CD14-positive monocyte (primary cell): ENCODE measurements around the gene CCDC93. TPM values are rescaled to one million over a fixed set of nuclear protein-coding genes. Genes with fewer than 3 reads are reported as not detected.

Experiments used
- DNase-seq, 3 donors: peaks; one replicate each; pipeline ENCODE4 v3.0.0-alpha.2; 2011 to 2022
- H2AFZ ChIP-seq: 2 replicates; pipeline ENCODE4 v1.6.0; 2012; ENCODE audit warnings: mild to moderate bottlenecking, low read depth, low read length, inconsistent platforms; ENCODE audit not compliant: insufficient read depth, poor library complexity, severe bottlenecking
- H3K27ac ChIP-seq, 2 donors: 1 replicate in 1 of 2; 2 replicates in 1 of 2; pipeline ENCODE4 v1.5.1; 2012 to 2013; ENCODE audit warnings: low read length in 2 of 2, control low read depth in 1 of 2, inconsistent platforms in 1 of 2, low read depth in 1 of 2, mild to moderate bottlenecking in 1 of 2
- H3K27me3 ChIP-seq, 2 donors: one replicate each; pipeline versions ENCODE4 v1.6.0 to v1.6.1; 2011 to 2013; ENCODE audit warnings: low read length in 2 of 2; ENCODE audit not compliant: control insufficient read depth in 2 of 2, insufficient read depth in 2 of 2
- H3K36me3 ChIP-seq, 2 donors: replicated peaks in 1 of 2; 1 replicate in 1 of 2; 2 replicates in 1 of 2; pipeline versions ENCODE4 v1.5.1 to v1.6.1; 2012 to 2013; ENCODE audit warnings: low read length in 2 of 2, control low read depth in 1 of 2, inconsistent platforms in 1 of 2, mild to moderate bottlenecking in 1 of 2; ENCODE audit not compliant: insufficient read depth in 2 of 2, control insufficient read depth in 1 of 2
- H3K4me1 ChIP-seq, 2 donors: 1 replicate in 1 of 2; 2 replicates in 1 of 2; pipeline versions ENCODE4 v1.5.1 to v1.6.1; 2012 to 2013; ENCODE audit warnings: low read length in 2 of 2, control low read depth in 1 of 2, inconsistent platforms in 1 of 2, mild to moderate bottlenecking in 1 of 2, moderate library complexity in 1 of 2; ENCODE audit not compliant: insufficient read depth in 2 of 2, control insufficient read depth in 1 of 2
- H3K4me2 ChIP-seq: replicated peaks from 2 replicates; pipeline ENCODE3; 2012; ENCODE audit warnings: low read length, moderate library complexity, mild to moderate bottlenecking; ENCODE audit not compliant: poor library complexity, severe bottlenecking; ENCODE audit errors: extremely low read depth
- H3K4me3 ChIP-seq, 3 experiments: fragments of 200-600 bp in 1 of 3; sonication (generic) in 1 of 3; replicated peaks in 1 of 3; 1 replicate in 2 of 3; 2 replicates in 1 of 3; pipeline ENCODE4 v1.5.1; 2011 to 2013; ENCODE audit warnings: low read length in 3 of 3, mild to moderate bottlenecking in 3 of 3, control low read depth in 2 of 3, low read depth in 2 of 3, inconsistent platforms in 1 of 3, moderate library complexity in 1 of 3
- H3K79me2 ChIP-seq: 2 replicates; pipeline ENCODE4 v1.6.0; 2012; ENCODE audit warnings: mild to moderate bottlenecking, control low read depth, inconsistent platforms, low read length, moderate library complexity; ENCODE audit not compliant: insufficient read depth
- H3K9ac ChIP-seq: 2 replicates; pipeline ENCODE4 v1.6.0; 2017; ENCODE audit warnings: low read length, mild to moderate bottlenecking; ENCODE audit not compliant: insufficient read depth, poor library complexity, severe bottlenecking
- H3K9me3 ChIP-seq, 2 donors: replicated peaks in 1 of 2; 1 replicate in 1 of 2; 2 replicates in 1 of 2; pipeline versions ENCODE4 v1.5.1 to v1.6.1; 2012 to 2013; ENCODE audit warnings: low read length in 2 of 2, control low read depth in 1 of 2; ENCODE audit not compliant: control insufficient read depth in 1 of 2, insufficient read depth in 1 of 2
- H4K20me1 ChIP-seq: 2 replicates; pipeline ENCODE4 v1.6.0; 2012; ENCODE audit warnings: mild to moderate bottlenecking, low read length, control low read depth, moderate library complexity; ENCODE audit not compliant: insufficient read depth
- H3K27ac Mint-ChIP-seq, 7 donors: one replicate each; pipeline ENCODE4 v1.8.0; 2020; ENCODE audit warnings: mild to moderate bottlenecking in 7 of 7, mixed read lengths in 7 of 7, moderate library complexity in 6 of 7, inconsistent platforms in 2 of 7
- H3K27me3 Mint-ChIP-seq, 3 donors: one replicate each; pipeline ENCODE4 v1.8.0; 2021 to 2022; ENCODE audit warnings: low read depth in 3 of 3, mild to moderate bottlenecking in 3 of 3, mixed read lengths in 3 of 3, moderate library complexity in 3 of 3, inconsistent platforms in 1 of 3
- H3K36me3 Mint-ChIP-seq, 2 donors: one replicate each; pipeline ENCODE4 v1.8.0; 2020; ENCODE audit warnings: mixed read lengths in 2 of 2, inconsistent platforms in 1 of 2, mild to moderate bottlenecking in 1 of 2
- H3K4me1 Mint-ChIP-seq: one replicate; pipeline ENCODE4 v1.8.0; 2020; ENCODE audit warnings: mild to moderate bottlenecking, mixed read lengths
- H3K4me3 Mint-ChIP-seq, 2 donors: one replicate each; pipeline ENCODE4 v1.8.0; 2020; ENCODE audit warnings: mild to moderate bottlenecking in 2 of 2, mixed read lengths in 2 of 2, moderate library complexity in 1 of 2
- H3K9me3 Mint-ChIP-seq, 7 donors: one replicate each; pipeline ENCODE4 v1.8.0; 2020 to 2022; ENCODE audit warnings: mixed read lengths in 7 of 7, mild to moderate bottlenecking in 6 of 7, moderate library complexity in 6 of 7, inconsistent platforms in 2 of 7
- WGBS: methylation state at CpG from one replicate; pipeline ENCODE4 v1.1.5; 2013; ENCODE audit warnings: missing lambda C conversion rate; ENCODE audit not compliant: insufficient coverage; 5-methylcytosine and 5-hydroxymethylcytosine counted together
- intact Hi-C, 2 donors: fragments of 100-400 bp; cut with micrococcal nuclease; formaldehyde crosslinking; loops; one replicate each; pipeline versions ENCODE4 v1.15.0 to v1.15.1; 2023
- polyA plus RNA-seq, 3 donors: library from polyadenylated mRNA; depleted of rRNA in 1 of 3; unstranded in 2 of 3; stranded (reverse) in 1 of 3; fragments of 300-500 nt in 2 of 3; fragments of >200 nt in 1 of 3; fragmentation: Illumina TruSeq in 2 of 3; gene quantifications; 1 replicate in 2 of 3; 2 replicates in 1 of 3; pipeline ENCODE4 v1.2.3, GENCODE V29; 2012 to 2021
- TF ChIP-seq, protein P1 (sequence below): fragments of 200-600 bp; IDR thresholded peaks from one replicate; pipeline ENCODE4 v1.8.0; 2022; ENCODE audit warnings: antibody characterized with exemption, mild to moderate bottlenecking

CCDC93 gene
- polyA plus RNA-seq, 3 donors: 2.5 to 20.7 (median 5.8) TPM

DNA sequence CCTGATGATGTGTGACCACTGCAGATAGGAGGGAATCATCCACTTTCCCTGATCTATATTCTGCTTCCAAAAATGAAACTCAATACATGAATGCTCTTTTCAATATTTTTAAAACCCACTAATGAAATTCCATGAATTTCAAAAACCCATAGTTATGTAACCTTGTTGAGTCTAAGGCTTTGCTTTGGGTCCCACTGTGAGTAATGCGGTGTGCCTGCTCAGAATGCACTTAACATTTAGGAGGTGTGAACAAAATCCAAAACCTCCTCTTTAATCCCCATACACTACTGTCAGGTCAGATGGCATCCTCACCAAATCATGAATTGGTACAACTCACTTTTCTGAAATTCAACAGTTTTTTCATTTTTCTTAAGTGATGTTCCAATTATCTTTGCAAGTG is 50.4 kb downstream of the CCDC93 start:
- intact Hi-C loops: no loop called here
- peaks cover 69 to 86% of the 10 kb centered on the region in 2 donors for H3K36me3 Mint-ChIP-seq

DNA sequence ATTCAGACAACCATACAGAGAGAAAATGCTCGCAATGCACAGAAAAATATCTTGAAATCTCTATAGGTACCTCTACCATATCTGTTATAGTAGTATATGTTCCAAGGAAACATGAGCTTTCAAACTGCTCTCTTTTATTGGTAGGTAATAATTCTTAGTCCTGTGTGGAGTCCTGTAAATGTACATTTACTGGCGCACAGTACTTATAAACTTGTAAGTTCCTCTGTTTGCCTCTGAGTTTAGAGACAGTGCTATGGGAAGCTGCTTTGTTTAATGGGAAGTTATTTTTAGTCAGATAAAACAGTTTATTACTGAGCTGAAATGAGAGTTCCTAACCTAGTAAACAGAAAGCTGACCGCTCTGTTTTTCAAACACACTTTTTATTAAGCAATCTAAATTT is 52.7 kb downstream of the CCDC93 start:
- Histone ChIP-seq H3K27ac (no peak overlapping the region), H3K9ac (no peak overlapping the region), H2AFZ (no peak overlapping the region), H4K20me1 (peaks cover 6% of the 10 kb centered on the region), H3K4me1 (peaks cover 5 to 7% of the 10 kb centered on the region in 2 donors), H3K27me3 (no peaks in the 10 kb centered on the region), H3K9me3 (no peaks in the 10 kb centered on the region), H3K79me2 (no peaks in the 10 kb centered on the region), H3K4me2 (no peak overlapping the region), H3K4me3 (no peak overlapping the region), H3K36me3 (peaks cover 79 to 99% of the 10 kb centered on the region in 2 donors)
- no peaks in the 10 kb centered on the region for H3K27me3 Mint-ChIP-seq
- H3K27ac Mint-ChIP-seq: peak overlapping the region in 1 of 7 donors; percentile 74
- peaks cover 72 to 86% of the 10 kb centered on the region in 2 donors for H3K36me3 Mint-ChIP-seq
- H3K4me1 Mint-ChIP-seq: peaks cover 11% of the 10 kb centered on the region
- no peaks in the 10 kb centered on the region for H3K9me3 Mint-ChIP-seq
- TF ChIP-seq, protein P1, sequence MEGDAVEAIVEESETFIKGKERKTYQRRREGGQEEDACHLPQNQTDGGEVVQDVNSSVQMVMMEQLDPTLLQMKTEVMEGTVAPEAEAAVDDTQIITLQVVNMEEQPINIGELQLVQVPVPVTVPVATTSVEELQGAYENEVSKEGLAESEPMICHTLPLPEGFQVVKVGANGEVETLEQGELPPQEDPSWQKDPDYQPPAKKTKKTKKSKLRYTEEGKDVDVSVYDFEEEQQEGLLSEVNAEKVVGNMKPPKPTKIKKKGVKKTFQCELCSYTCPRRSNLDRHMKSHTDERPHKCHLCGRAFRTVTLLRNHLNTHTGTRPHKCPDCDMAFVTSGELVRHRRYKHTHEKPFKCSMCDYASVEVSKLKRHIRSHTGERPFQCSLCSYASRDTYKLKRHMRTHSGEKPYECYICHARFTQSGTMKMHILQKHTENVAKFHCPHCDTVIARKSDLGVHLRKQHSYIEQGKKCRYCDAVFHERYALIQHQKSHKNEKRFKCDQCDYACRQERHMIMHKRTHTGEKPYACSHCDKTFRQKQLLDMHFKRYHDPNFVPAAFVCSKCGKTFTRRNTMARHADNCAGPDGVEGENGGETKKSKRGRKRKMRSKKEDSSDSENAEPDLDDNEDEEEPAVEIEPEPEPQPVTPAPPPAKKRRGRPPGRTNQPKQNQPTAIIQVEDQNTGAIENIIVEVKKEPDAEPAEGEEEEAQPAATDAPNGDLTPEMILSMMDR: no peak
- no peak overlapping the region for H3K4me3 Mint-ChIP-seq
- WGBS: 100% methylated on average over 1 of the region's 3 CpGs
- DNase-seq: no peak
- intact Hi-C loops: no loop called here

More for the DNA sequence above, 50.4 kb downstream of the CCDC93 start:
- H3K4me2 ChIP-seq: no peak overlapping the region
- no CpG with 5 or more reads among the region's 1 CpG for WGBS
- no peak overlapping the region for H3K9ac ChIP-seq
- DNase-seq: no peak
- no peaks in the 10 kb centered on the region for H3K27me3 Mint-ChIP-seq
- peaks cover 78 to 99% of the 10 kb centered on the region in 2 donors for H3K36me3 ChIP-seq
- TF ChIP-seq, protein P1: no peak
- H3K9me3 ChIP-seq: no peaks in the 10 kb centered on the region
- no peak overlapping the region for H3K4me3 ChIP-seq
- no peak overlapping the region for H3K27ac ChIP-seq
- H2AFZ ChIP-seq: no peak overlapping the region
- no peaks in the 10 kb centered on the region for H3K79me2 ChIP-seq
- H3K27me3 ChIP-seq: no peaks in the 10 kb centered on the region
- no peak overlapping the region for H3K4me3 Mint-ChIP-seq
- peaks cover 12% of the 10 kb centered on the region for H4K20me1 ChIP-seq
- peaks cover under 1 to 4% of the 10 kb centered on the region in 2 donors for H3K4me1 ChIP-seq
- peaks cover 6% of the 10 kb centered on the region for H3K4me1 Mint-ChIP-seq
- no peak overlapping the region for H3K27ac Mint-ChIP-seq
- H3K9me3 Mint-ChIP-seq: no peaks in the 10 kb centered on the region
